T-helper 17 cell (primary cell): ENCODE data around the gene NEDD4L. TPM values are rescaled to one million over a fixed set of nuclear protein-coding genes. Genes with fewer than 3 reads are reported as not detected.

Experiments used
- ATAC-seq: fragments of 150-1000 bp; cut with Tn5 transposase; 2 replicates; pipeline ENCODE4 v1.10.0; 2021; ENCODE audit warnings: mild to moderate bottlenecking, moderate library complexity
- DNase-seq, 3 donors: peaks; one replicate each; pipeline versions ENCODE4 v3.0.0 to v3.0.0-alpha.2; 2020 to 2021
- H3K9me3 ChIP-seq: one replicate; pipeline ENCODE4 v1.7.0; 2013; ENCODE audit warnings: low read length, mild to moderate bottlenecking; ENCODE audit not compliant: control insufficient read depth, poor library complexity, severe bottlenecking
- H3K27ac Mint-ChIP-seq: one replicate; pipeline ENCODE4 v1.8.0; 2022; ENCODE audit warnings: mild to moderate bottlenecking, moderate library complexity, mixed read lengths
- H3K27me3 Mint-ChIP-seq: one replicate; pipeline ENCODE4 v1.8.0; 2022; ENCODE audit warnings: mixed read lengths
- H3K36me3 Mint-ChIP-seq: one replicate; pipeline ENCODE4 v1.8.0; 2022; ENCODE audit warnings: low read depth, mixed read lengths
- H3K4me1 Mint-ChIP-seq: one replicate; pipeline ENCODE4 v1.8.0; 2022; ENCODE audit warnings: mild to moderate bottlenecking, mixed read lengths
- H3K4me3 Mint-ChIP-seq: one replicate; pipeline ENCODE4 v1.8.0; 2022; ENCODE audit warnings: mild to moderate bottlenecking, moderate library complexity, mixed read lengths
- total RNA-seq, 4 donors: library from RNA in 2 of 4; stranded (reverse) in 2 of 4; gene quantifications; one replicate each; pipeline ENCODE4 v1.2.3 and lab custom pipeline; 2022 to 2026

NEDD4L gene
- total RNA-seq, 2 donors from 2014 or later: 9.8 to 22.4 TPM

DNA sequence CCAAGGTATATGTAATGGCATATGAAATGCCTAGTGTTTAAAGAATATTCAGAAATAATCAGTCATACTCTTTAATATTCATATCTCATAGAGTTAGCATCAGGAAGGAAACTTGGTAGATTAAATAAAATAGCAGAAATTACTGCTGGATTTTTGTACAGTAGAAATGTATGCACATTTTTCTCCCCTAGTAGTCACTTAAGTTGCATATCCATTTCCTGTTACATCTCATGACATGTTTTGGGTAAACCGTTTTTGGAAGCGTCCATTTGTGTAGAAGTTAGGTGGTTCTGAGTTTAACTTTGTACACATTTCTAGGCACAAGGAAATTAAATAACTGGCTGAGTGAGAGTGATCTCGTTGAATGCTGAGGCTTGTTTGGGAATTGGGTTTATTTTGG, 21.9 kb downstream of the NEDD4L start:
- ATAC-seq: no peak

DNA sequence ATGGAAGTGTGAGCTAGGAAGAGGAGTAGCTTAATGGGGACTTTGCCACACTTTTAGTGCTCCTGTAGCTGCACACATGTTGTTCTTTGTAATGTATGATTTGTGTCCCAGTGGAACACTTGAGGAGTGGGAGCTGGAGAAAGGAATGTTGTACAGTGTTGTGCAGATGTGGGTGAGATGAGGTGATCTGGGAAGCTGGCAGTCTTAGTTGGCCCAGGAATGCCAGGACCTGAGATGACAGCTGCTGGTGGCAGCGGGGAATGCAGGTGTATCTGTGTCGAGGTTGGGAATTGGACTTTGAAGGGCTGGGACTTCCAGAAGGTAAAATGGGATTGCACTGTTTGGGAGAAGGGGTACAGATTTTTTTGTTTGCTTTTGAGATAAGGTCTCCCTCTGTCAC, 23.6 kb downstream of the NEDD4L start:
- ATAC-seq (no peak), DNase-seq (no peak)
- H3K27me3 Mint-ChIP-seq: peaks cover 34% of the 10 kb centered on the region
- no peaks in the 10 kb centered on the region for H3K36me3 Mint-ChIP-seq
- no peaks in the 10 kb centered on the region for H3K4me1 Mint-ChIP-seq
- H3K9me3 ChIP-seq: no peaks in the 10 kb centered on the region
- no peak overlapping the region for H3K27ac Mint-ChIP-seq
- H3K4me3 Mint-ChIP-seq: no peak overlapping the region

More for the DNA sequence above, 21.9 kb downstream of the NEDD4L start:
- Mint-ChIP-seq H3K4me1 (no peaks in the 10 kb centered on the region), H3K27ac (no peak overlapping the region), H3K27me3 (peaks cover 42% of the 10 kb centered on the region), H3K4me3 (no peak overlapping the region), H3K36me3 (no peaks in the 10 kb centered on the region)
- no peak for DNase-seq
- no peaks in the 10 kb centered on the region for H3K9me3 ChIP-seq

GRCh38 chr18:58069099-58069498, 25.1 kb downstream of the NEDD4L start:
- no peaks in the 10 kb centered on the region for H3K9me3 ChIP-seq
- ATAC-seq (no peak), DNase-seq (no peak)
- H3K4me3 Mint-ChIP-seq: no peak overlapping the region
- peaks cover 34% of the 10 kb centered on the region for H3K27me3 Mint-ChIP-seq
- H3K36me3 Mint-ChIP-seq: no peaks in the 10 kb centered on the region
- no peak overlapping the region for H3K27ac Mint-ChIP-seq
- H3K4me1 Mint-ChIP-seq: no peaks in the 10 kb centered on the region

DNA sequence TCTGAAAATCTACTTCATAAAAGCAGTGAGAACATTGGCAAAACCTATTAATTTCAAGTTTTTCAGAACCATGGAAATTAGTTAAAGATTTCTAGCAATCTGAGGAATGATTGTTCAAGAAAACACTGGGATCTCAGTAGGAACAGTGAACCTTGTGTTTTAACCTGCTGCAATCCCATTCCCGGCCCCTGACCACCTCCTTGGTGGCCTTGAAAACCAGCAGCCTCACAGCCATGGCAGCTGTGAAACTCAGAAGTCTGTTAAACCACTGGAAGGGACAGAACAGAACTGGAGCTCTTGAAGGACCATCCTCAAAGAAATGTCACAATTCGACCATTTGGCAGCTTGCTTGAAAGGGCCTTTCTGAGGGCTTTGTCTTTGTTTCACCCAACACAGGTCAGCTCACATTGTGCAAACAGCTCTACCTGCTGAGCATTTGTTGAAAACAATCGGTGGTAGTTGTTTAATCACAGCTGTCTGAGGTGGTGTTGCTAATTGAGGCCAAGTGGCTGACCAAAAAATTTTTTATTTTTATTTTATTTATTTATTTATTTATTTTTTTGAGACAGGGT, 25.8 kb downstream of the NEDD4L start:
- H3K9me3 ChIP-seq: no peaks in the 10 kb centered on the region
- ATAC-seq: no peak
- no peaks in the 10 kb centered on the region for H3K36me3 Mint-ChIP-seq
- no peak for DNase-seq
- H3K27ac Mint-ChIP-seq: no peak overlapping the region
- H3K4me1 Mint-ChIP-seq: no peaks in the 10 kb centered on the region
- no peak overlapping the region for H3K4me3 Mint-ChIP-seq
- peaks cover 30% of the 10 kb centered on the region for H3K27me3 Mint-ChIP-seq

GRCh38 chr18:58076052-58076451, 32.0 kb downstream of the NEDD4L start:
- DNase-seq (no peak), ATAC-seq (no peak)
- no peaks in the 10 kb centered on the region for H3K9me3 ChIP-seq
- no peak overlapping the region for H3K27ac Mint-ChIP-seq
- peaks cover 23% of the 10 kb centered on the region for H3K27me3 Mint-ChIP-seq
- peaks cover 2% of the 10 kb centered on the region for H3K36me3 Mint-ChIP-seq
- H3K4me1 Mint-ChIP-seq: peaks cover 2% of the 10 kb centered on the region
- no peak overlapping the region for H3K4me3 Mint-ChIP-seq

DNA sequence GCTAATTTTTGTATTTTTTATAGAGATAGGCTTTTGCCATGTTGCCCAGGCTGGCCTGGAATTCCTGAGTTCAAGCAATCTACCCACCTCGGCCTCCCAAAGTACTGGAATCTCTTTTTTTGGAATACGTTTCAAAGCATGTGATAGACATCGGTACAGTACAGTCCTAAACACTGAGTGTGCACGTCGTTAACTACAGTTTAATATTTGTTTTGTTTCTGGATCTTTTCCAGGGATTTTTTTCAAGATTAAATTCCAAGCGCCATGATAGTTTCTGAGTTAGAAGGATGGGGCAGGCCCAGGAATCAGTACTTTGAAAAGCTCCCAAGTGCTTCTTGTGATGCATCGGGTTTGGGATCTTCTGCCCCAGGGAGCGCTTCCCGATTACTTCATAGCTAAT, 33.3 kb downstream of the NEDD4L start:
- H3K4me3 Mint-ChIP-seq: no peak overlapping the region
- H3K27me3 Mint-ChIP-seq: peaks cover 23% of the 10 kb centered on the region
- ATAC-seq (no peak), DNase-seq (no peak)
- peaks cover 2% of the 10 kb centered on the region for H3K4me1 Mint-ChIP-seq
- no peaks in the 10 kb centered on the region for H3K9me3 ChIP-seq
- peaks cover 2% of the 10 kb centered on the region for H3K36me3 Mint-ChIP-seq
- H3K27ac Mint-ChIP-seq: no peak overlapping the region

- no peak for ATAC-seq
- Mint-ChIP-seq H3K4me1 (peaks cover 2% of the 10 kb centered on the region), H3K27me3 (peaks cover 32% of the 10 kb centered on the region)
Observed at GRCh38 chr18:58078889-58079573, 35.0 kb downstream of the NEDD4L start.

GRCh38 chr18:58080451-58080850, 36.4 kb downstream of the NEDD4L start:
- H3K4me3 Mint-ChIP-seq: no peak overlapping the region
- peaks cover 4% of the 10 kb centered on the region for H3K36me3 Mint-ChIP-seq
- H3K9me3 ChIP-seq: no peaks in the 10 kb centered on the region
- peaks cover 40% of the 10 kb centered on the region for H3K27me3 Mint-ChIP-seq
- no peak overlapping the region for H3K27ac Mint-ChIP-seq
- no peak for DNase-seq
- H3K4me1 Mint-ChIP-seq: peaks cover 2% of the 10 kb centered on the region
- no peak for ATAC-seq

More at GRCh38 chr18:58078889-58079573, 35.0 kb downstream of the NEDD4L start:
- Mint-ChIP-seq H3K4me3 (no peak overlapping the region), H3K27ac (no peak overlapping the region), H3K36me3 (peaks cover 2% of the 10 kb centered on the region)
- DNase-seq: no peak
- H3K9me3 ChIP-seq: no peaks in the 10 kb centered on the region

- Mint-ChIP-seq H3K27ac (no peak overlapping the region), H3K27me3 (peaks cover 27% of the 10 kb centered on the region), H3K4me1 (peaks cover 5% of the 10 kb centered on the region), H3K36me3 (peaks cover 5% of the 10 kb centered on the region), H3K4me3 (no peak overlapping the region)
- no peaks in the 10 kb centered on the region for H3K9me3 ChIP-seq
- no peak for ATAC-seq
- DNase-seq: no peak
Observed at GRCh38 chr18:58087928-58088690, 44.1 kb downstream of the NEDD4L start.

DNA sequence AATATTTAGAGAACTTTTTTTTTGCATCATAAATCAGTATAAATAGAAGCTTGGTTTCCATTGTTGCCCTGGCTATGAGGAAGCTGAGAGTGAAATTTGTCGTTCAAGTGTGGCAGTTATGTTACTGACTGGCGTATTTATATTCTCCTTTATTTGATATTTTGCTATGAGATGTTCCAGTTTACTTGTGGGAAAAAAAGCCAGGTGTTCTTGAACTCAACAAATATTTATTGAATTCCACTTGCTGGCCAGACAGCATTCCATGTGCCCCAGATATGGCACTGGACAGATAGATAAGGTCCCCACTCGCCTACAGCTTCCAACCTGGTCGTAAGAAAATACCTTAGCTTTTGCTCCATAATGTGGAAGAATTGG, 44.7 kb downstream of the NEDD4L start:
- Mint-ChIP-seq H3K4me3 (no peak overlapping the region), H3K36me3 (peaks cover 5% of the 10 kb centered on the region), H3K27ac (no peak overlapping the region), H3K4me1 (peaks cover 5% of the 10 kb centered on the region), H3K27me3 (peaks cover 27% of the 10 kb centered on the region)
- DNase-seq: no peak
- ATAC-seq: no peak
- no peaks in the 10 kb centered on the region for H3K9me3 ChIP-seq

- no peaks in the 10 kb centered on the region for H3K9me3 ChIP-seq
- H3K4me1 Mint-ChIP-seq: peaks cover 5% of the 10 kb centered on the region
- H3K27me3 Mint-ChIP-seq: peaks cover 15% of the 10 kb centered on the region
- H3K36me3 Mint-ChIP-seq: peaks cover 4% of the 10 kb centered on the region
- no peak for ATAC-seq
- H3K4me3 Mint-ChIP-seq: no peak overlapping the region
- DNase-seq: no peak
- H3K27ac Mint-ChIP-seq: no peak overlapping the region
Observed at GRCh38 chr18:58091099-58091611, 47.1 kb downstream of the NEDD4L start.

DNA sequence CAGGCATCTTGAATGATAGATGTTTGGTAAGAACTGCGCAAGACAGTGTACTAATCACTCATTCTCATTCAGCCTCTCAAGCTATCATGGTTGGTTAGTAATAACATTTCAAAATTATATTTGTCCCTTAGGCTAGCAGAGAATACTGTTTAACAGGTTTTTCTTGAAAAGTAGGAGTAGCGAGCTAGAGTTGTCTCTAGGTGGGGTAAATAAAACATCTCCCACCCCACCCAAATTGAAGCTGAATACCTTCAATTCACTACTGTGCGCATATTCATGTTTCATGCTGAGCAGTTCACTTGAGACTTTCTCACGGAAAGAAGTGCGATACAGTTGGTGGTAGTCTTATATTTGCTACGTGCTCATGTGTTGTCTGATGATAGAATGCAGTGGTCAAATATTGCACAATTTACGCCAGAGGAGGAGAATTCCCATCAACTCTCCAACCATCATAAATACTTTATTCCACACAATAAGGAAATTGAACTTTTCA, 49.3 kb downstream of the NEDD4L start:
- Mint-ChIP-seq H3K27me3 (peaks cover 24% of the 10 kb centered on the region), H3K4me3 (no peak overlapping the region), H3K27ac (no peak overlapping the region), H3K4me1 (peaks cover 5% of the 10 kb centered on the region), H3K36me3 (peaks cover 2% of the 10 kb centered on the region)
- no peak for DNase-seq
- no peaks in the 10 kb centered on the region for H3K9me3 ChIP-seq
- no peak for ATAC-seq

DNA sequence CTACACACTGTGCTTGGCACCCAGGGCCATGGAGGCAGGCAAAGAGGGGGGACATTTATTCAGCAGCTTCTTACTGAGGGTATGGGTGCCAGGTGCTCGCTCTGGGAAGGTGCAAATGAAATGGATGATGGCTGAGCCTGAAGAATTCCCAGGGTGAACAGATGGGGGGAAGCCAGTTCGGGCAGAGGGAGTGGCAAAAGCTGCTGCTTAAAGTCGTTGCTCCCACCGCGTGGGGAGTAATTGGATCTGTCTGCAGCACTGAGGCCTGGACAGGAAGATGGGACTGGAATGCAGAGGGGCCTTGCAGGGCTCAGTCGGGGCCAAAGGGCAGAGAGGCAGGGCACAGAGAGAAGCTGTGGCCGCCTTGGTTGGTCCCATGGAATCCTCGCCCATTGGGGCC, 51.2 kb downstream of the NEDD4L start:
- H3K27ac Mint-ChIP-seq: no peak overlapping the region
- peaks cover 2% of the 10 kb centered on the region for H3K36me3 Mint-ChIP-seq
- H3K27me3 Mint-ChIP-seq: peaks cover 24% of the 10 kb centered on the region
- no peaks in the 10 kb centered on the region for H3K9me3 ChIP-seq
- no peak for ATAC-seq
- no peak for DNase-seq
- no peak overlapping the region for H3K4me3 Mint-ChIP-seq
- H3K4me1 Mint-ChIP-seq: peaks cover 10% of the 10 kb centered on the region
